Osteocyte (in vitro differentiated cells): ENCODE data around the gene MCFD2. TPM values are rescaled to one million over a fixed set of nuclear protein-coding genes. Genes with fewer than 3 reads are reported as not detected.

Experiments used
- DNase-seq: peaks from one replicate; pipeline ENCODE4 v3.0.0; 2021; ENCODE audit warnings: mixed read lengths; ENCODE audit not compliant: unreplicated experiment; ENCODE audit errors: extremely low spot score
- H3K27ac Mint-ChIP-seq: one replicate; pipeline ENCODE4 v1.8.0; 2021; ENCODE audit warnings: mild to moderate bottlenecking, mixed read lengths; ENCODE audit not compliant: unreplicated experiment
- H3K27me3 Mint-ChIP-seq: one replicate; pipeline ENCODE4 v1.8.0; 2021; ENCODE audit warnings: mixed read lengths; ENCODE audit not compliant: unreplicated experiment
- H3K36me3 Mint-ChIP-seq: one replicate; pipeline ENCODE4 v1.8.0; 2021; ENCODE audit warnings: mixed read lengths; ENCODE audit not compliant: unreplicated experiment
- H3K4me1 Mint-ChIP-seq: one replicate; pipeline ENCODE4 v1.8.0; 2021; ENCODE audit warnings: mixed read lengths; ENCODE audit not compliant: unreplicated experiment
- H3K4me3 Mint-ChIP-seq: one replicate; pipeline ENCODE4 v1.8.0; 2021; ENCODE audit warnings: mild to moderate bottlenecking, moderate library complexity, mixed read lengths; ENCODE audit not compliant: unreplicated experiment
- H3K9me3 Mint-ChIP-seq: one replicate; pipeline ENCODE4 v1.8.0; 2021; ENCODE audit warnings: mixed read lengths; ENCODE audit not compliant: unreplicated experiment
- long read RNA-seq: library from polyadenylated mRNA; unstranded; transcript quantifications from one replicate; pipeline ENCODE4 v2.0.0, GENCODE V29; 2021
- total RNA-seq: library from RNA; stranded (reverse); gene quantifications from 2 replicates; pipeline ENCODE4 v1.2.1, GENCODE V29; 2021
- TF ChIP-seq, protein P1 (sequence below): fragments of 200-600 bp; sonication (generic); IDR thresholded peaks from 2 replicates; pipeline ENCODE4 v1.5.0; 2021; ENCODE audit warnings: antibody characterized with exemption, mild to moderate bottlenecking, moderate library complexity

The MCFD2 gene
- total RNA-seq, result 97.6 and 106 TPM in 2 replicates
- long read RNA-seq, full-length matches to known transcripts, result 74 of 158 reads
- long read RNA-seq, partial matches to known transcripts, result 4 of 158 reads
- long read RNA-seq, other reads (novel, unspliced or antisense), result 80 of 158 reads

DNA sequence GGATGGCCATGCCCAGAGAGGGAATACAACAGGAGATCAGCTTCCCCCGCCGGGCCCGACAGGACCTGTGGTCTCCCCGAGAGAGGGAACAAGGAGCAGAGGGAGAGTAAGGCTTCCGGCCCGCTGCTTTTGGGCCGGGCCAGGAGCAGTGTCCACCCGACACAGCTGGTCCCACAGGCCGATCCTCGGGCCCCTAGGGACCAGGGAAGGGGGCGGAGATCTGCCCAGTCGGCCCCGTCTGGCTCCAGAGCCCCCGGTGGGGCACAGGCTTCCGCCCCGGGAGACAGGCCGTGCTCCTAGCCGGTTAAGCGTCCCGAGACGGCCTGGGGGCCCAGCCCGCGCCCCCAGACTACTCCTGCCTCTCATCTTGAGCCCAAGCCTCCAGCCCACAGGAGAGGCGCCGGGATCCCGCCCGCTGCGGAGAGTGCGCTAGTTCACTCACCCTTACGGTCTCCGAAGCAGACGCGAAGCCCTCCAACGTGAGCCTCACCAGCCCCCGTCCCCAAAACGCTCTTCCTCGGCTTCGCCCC is at the start of gene MCFD2:
Gene MCFD2 (minus strand): TSS at position 526 of the 530 bp plus-strand sequence. CDS start 6,635 bp downstream, outside the sequence.
- Mint-ChIP-seq H3K27me3 (no peaks in the 10 kb centered on the region), H3K36me3 (peaks cover 12% of the 10 kb centered on the region), H3K9me3 (no peaks in the 10 kb centered on the region), H3K4me1 (peaks cover 39% of the 10 kb centered on the region), H3K4me3 (peak within 1 kb of the TSS; percentile 96), H3K27ac (peak within 1 kb of the TSS; percentile 96)
- TF ChIP-seq, protein P1, sequence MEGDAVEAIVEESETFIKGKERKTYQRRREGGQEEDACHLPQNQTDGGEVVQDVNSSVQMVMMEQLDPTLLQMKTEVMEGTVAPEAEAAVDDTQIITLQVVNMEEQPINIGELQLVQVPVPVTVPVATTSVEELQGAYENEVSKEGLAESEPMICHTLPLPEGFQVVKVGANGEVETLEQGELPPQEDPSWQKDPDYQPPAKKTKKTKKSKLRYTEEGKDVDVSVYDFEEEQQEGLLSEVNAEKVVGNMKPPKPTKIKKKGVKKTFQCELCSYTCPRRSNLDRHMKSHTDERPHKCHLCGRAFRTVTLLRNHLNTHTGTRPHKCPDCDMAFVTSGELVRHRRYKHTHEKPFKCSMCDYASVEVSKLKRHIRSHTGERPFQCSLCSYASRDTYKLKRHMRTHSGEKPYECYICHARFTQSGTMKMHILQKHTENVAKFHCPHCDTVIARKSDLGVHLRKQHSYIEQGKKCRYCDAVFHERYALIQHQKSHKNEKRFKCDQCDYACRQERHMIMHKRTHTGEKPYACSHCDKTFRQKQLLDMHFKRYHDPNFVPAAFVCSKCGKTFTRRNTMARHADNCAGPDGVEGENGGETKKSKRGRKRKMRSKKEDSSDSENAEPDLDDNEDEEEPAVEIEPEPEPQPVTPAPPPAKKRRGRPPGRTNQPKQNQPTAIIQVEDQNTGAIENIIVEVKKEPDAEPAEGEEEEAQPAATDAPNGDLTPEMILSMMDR, result no peak
- no peak for DNase-seq

DNA sequence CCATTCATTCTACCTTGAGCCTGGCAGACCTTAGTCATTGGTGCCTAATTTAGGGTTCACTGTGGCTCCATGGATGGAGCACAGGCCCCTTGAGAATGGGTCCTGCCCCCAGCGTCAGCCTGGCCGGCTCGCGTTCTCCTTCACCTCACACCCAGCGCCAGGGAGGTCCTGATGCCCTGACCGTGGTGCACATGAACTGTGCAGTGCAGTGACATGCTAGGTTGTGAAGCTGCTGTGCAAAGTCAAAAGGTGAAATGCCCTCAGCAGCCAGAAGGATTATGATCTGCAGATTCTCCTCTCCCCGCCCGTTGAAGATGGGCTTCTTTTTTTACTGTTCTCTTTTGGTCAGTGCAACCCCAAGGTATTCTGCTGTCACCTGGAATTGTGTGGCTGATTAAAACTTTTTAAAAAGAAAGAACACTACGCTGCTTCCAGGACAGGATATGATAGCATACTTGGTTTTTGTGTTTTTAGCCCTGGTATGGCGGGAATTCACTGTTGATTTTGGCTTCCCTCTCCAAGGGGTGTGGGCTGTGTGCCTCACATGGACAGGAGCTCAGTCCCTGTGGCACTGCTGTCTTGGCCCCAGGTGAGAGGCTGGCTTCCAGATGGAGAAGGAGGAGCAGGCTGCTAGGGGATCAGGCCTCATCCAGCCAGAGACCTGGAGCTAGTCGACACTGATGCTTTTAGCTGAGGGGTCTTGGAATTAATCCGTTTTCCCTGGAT is 49.4 kb upstream of the MCFD2 start:
- Mint-ChIP-seq H3K36me3 (peaks cover 8% of the 10 kb centered on the region), H3K4me1 (peaks cover 57% of the 10 kb centered on the region), H3K27me3 (no peaks in the 10 kb centered on the region), H3K9me3 (no peaks in the 10 kb centered on the region), H3K4me3 (peak overlapping the region; percentile 42), H3K27ac (peak overlapping the region; percentile 93)
- no peak for DNase-seq
- TF ChIP-seq, protein P1, result no peak

DNA sequence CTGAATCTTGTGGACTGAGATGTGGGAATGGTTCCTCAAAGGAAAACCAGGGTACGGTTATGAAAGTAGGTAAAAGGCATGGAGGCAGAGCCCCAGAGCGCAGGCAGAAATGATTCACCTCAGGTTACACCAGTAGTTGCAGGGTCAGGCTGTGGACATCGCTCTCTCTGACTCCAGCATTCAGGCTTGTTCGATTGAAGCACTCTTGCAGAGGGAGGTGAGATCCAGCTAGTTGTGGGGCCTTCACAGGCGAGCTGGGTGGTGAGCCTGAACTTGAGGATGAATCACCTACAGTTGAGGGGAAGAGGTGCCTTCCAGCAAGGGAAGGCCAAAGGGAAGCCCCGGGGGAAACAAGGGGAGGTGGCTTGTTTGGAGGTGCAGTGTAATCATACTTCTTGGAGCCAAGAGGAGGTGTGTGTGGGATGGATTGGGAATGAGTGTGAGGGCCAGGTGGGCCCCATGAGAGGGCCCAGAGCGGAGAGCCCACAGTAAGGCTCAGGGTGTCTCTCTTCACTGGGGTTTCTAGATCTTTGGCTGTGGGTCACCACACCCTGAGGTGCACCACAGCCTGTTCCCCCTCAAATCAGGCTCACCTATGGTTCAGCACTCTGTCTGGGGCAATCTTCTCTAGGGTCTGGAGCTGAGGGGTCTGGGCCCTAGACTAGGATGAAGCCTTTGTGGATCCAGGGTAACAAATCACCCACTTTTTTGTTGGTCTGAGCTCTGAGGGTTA is 48.5 kb upstream of the MCFD2 start:
- H3K27me3 Mint-ChIP-seq, result no peaks in the 10 kb centered on the region
- no peak for DNase-seq
- no peak overlapping the region for H3K4me3 Mint-ChIP-seq
- H3K9me3 Mint-ChIP-seq, result no peaks in the 10 kb centered on the region
- H3K36me3 Mint-ChIP-seq, result peaks cover 8% of the 10 kb centered on the region
- peaks cover 52% of the 10 kb centered on the region for H3K4me1 Mint-ChIP-seq
- TF ChIP-seq, protein P1, result no peak
- H3K27ac Mint-ChIP-seq, result peak overlapping the region; percentile 93

DNA sequence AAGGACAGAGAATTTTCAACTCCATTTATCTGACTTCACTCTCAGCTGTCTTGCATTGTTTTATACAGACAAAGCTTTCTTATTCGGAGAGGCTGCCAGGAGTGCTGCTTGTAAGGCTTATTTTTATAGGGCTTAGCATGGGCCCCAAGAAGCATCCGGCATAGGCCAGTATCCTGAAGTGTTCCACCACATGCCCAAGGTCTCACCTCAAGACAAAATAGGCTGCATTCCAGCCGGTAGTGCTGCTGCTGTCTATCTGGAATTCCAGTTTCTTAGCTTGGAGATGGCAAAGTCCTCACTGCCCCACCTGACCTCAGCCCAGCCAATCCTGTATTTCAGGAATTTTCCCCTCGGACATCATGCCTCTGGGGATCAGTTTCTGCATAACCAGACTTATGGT is 47.6 kb upstream of the MCFD2 start:
- no peaks in the 10 kb centered on the region for H3K27me3 Mint-ChIP-seq
- no peak overlapping the region for H3K4me3 Mint-ChIP-seq

More for the DNA sequence above, 47.6 kb upstream of the MCFD2 start:
- H3K36me3 Mint-ChIP-seq, result peaks cover 10% of the 10 kb centered on the region
- peaks cover 44% of the 10 kb centered on the region for H3K4me1 Mint-ChIP-seq
- H3K9me3 Mint-ChIP-seq, result no peaks in the 10 kb centered on the region
- H3K27ac Mint-ChIP-seq, result no peak overlapping the region
- TF ChIP-seq, protein P1, result no peak
- no peak for DNase-seq
